ENCODE measurements around the gene MAST4.

The MAST4 gene

GRCh38 chr5:67200809-67201562, 604.8 kb downstream of the MAST4 start:
- no peak for DNase-seq

- no peak for DNase-seq
These were observed 605.8 kb downstream of the MAST4 start for GRCh38 chr5:67201897-67202549.

- DNase-seq: no peak
These were observed 606.6 kb downstream of the MAST4 start for GRCh38 chr5:67202828-67203227.

- no peak for DNase-seq
These were observed 607.5 kb downstream of the MAST4 start for GRCh38 chr5:67203701-67204074.

- DNase-seq: no peak
These were observed 608.6 kb downstream of the MAST4 start for GRCh38 chr5:67204821-67205220.

DNA sequence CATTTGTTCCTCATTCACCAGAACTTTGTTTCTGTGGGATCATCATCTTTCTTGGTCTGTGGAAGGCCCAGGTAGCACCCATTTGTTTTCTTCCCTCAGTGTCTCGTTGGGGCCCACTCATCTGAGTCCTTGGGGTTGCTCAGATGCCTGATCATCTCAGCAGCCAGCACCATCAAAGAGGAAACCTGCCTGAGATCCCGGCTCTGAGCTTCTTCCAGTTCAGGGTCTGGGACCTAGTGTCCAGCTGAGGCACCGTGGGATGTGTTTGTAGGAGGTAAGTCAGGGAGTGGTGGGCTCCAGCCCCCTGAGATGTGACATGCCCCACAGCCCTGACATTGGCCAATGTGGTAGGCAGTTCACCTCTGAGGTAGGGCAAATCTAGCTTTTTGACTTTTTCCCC, 609.8 kb downstream of the MAST4 start:
- no peak for DNase-seq

GRCh38 chr5:67206461-67206860, 610.3 kb downstream of the MAST4 start:
- no peak for DNase-seq

DNA sequence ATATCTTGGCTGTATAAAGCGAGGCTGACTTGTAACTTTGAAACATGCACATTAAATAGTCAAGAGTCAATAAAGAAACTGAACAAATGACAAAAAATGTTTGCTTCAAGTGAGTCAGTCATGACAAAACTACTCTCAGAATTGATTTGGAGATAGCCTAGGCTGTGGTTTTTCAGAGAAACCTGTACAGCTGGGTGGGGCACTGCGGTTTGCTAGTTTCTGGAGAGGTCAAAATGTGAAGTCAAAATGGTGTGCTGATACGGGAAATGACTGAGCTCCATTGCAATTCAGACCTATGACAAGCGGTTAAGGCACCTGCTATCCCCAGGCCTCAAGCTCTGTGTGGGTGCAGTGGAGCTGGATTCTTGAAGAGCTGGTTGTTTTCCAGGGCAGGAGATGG, 610.7 kb downstream of the MAST4 start:
- DNase-seq: no peak

DNA sequence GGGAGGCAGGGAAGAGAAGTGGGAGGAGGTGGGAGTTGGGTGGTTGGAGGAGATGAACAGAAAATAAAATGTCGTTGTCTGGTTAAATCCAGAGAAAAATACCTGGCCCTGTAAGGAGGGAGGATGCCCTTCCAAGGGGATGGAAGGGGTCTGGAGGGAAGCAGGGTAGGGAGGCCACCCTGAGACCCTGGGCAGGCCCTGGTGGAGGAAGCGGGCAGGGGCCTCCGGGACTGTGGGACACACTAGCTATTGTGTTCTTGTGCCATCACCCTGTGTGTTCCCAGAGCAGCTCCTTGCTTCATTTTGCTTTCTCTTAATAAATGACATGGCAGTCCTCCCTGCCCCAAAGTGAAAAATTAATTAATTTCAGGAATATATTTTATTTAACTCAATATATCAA, 612.2 kb downstream of the MAST4 start:
- DNase-seq: no peak

DNA sequence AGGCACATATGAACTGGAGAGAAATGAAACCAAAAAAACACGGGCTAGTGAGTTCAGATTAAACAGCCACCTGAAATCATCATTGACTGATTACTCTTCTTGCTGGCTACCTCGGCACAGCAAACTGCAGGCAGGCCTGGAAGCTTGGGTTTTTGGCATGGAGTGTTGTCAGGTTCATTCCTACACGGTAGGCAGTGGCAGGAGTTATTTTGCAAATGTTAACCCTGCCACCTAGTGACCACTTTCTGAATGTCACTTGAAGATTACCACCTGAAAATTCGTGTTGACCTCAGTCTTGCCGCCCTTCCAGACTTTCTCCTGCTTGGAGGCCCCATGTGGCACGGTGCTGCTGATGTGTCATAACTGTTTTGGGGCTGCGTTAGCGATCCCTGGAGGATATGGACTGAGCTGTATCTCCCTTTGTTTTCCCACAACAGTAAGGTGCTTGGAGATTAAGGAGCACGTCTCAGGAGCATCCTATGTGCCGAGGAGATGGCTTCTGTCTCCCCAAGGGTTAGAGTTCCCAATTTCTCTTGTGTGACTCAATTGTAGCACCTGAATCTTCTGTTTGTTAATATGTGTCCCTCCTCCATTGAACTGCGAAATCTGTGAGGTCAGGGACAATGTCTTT, 613.1 kb downstream of the MAST4 start:
- DNase-seq: peak; percentile 50

GRCh38 chr5:67211926-67212325, 615.7 kb downstream of the MAST4 start:
- no peak for DNase-seq

GRCh38 chr5:67214036-67214435, 617.8 kb downstream of the MAST4 start:
- no peak for DNase-seq

GRCh38 chr5:67214707-67215447, 618.7 kb downstream of the MAST4 start:
- no peak for DNase-seq

- DNase-seq: no peak
These were observed 619.6 kb downstream of the MAST4 start for GRCh38 chr5:67215519-67216471.

DNA sequence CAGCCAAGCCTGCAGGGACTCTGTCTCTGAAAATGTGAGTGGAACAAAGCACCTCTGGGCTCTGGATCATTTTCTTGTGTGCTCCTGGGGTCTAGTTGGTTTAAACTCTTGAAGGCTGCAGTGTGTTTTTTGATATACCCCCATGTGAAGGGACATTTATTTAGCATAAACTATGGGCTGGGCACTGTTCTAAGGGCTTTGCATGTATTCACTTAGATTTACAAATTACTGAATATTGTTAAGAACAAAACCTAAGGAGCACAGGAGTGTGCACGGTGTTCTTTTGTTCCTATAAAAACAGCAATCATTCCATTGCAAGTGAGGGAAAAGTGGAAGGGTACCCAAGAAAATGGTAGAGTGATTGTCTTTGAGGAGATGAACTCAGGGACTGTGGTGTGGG, 620.4 kb downstream of the MAST4 start:
- DNase-seq: no peak

Measured in NCI-H446 treated with DMSO at 0.1 percent for 48 hours (cell line).